Astrocyte (in vitro differentiated cells and primary cell): Measurements from ENCODE around the gene TMEM94. TPM values are rescaled to one million over a fixed set of nuclear protein-coding genes. Genes with fewer than 3 reads are reported as not detected.

Experiments
- DNase-seq: peaks from one replicate; pipeline ENCODE4 v3.0.0-alpha.2; 2010; ENCODE audit warnings: low read depth
- FAIRE-seq: peaks from 2 replicates; lab custom pipeline; 2011; peaks lifted over from hg19 to GRCh38; lab: Jason Lieb, UNC
- H2AFZ ChIP-seq: 2 replicates; pipeline ENCODE4 v1.6.0; 2012; ENCODE audit warnings: low read depth, low read length, inconsistent platforms
- H3K27ac ChIP-seq: 2 replicates; pipeline ENCODE4 v1.5.1; 2011; ENCODE audit warnings: low read depth, low read length, inconsistent platforms
- H3K27me3 ChIP-seq: 2 replicates; pipeline ENCODE4 v1.6.0; 2011; ENCODE audit warnings: low read length, inconsistent platforms; ENCODE audit not compliant: insufficient read depth
- H3K36me3 ChIP-seq: 2 replicates; pipeline ENCODE4 v1.5.1; 2011; ENCODE audit warnings: low read length, inconsistent platforms; ENCODE audit not compliant: insufficient read depth
- H3K4me1 ChIP-seq: 2 replicates; pipeline ENCODE4 v1.5.1; 2011; ENCODE audit warnings: low read length, inconsistent platforms; ENCODE audit not compliant: insufficient read depth
- H3K4me2 ChIP-seq: 2 replicates; pipeline ENCODE4 v1.6.0; 2012; ENCODE audit warnings: low read length, inconsistent platforms
- H3K4me3 ChIP-seq: 2 replicates; pipeline ENCODE4 v1.5.1; 2011; ENCODE audit warnings: low read depth, mild to moderate bottlenecking, low read length, inconsistent platforms; ENCODE audit not compliant: insufficient read depth
- H3K79me2 ChIP-seq: 2 replicates; pipeline ENCODE4 v1.6.0; 2012; ENCODE audit warnings: mild to moderate bottlenecking, low read length, inconsistent platforms; ENCODE audit not compliant: insufficient read depth
- H3K9ac ChIP-seq: 2 replicates; pipeline ENCODE4 v1.6.0; 2012; ENCODE audit warnings: mild to moderate bottlenecking, low read length, inconsistent platforms
- H3K9me3 ChIP-seq: 2 replicates; pipeline ENCODE4 v1.5.1; 2012; ENCODE audit warnings: low read depth, mild to moderate bottlenecking, low read length, inconsistent platforms; ENCODE audit not compliant: insufficient read depth
- H4K20me1 ChIP-seq: 2 replicates; pipeline ENCODE4 v1.6.0; 2012; ENCODE audit warnings: low read length, inconsistent platforms; ENCODE audit not compliant: insufficient read depth
- H3K27ac Mint-ChIP-seq: one replicate; pipeline ENCODE4 v1.8.0; 2021; ENCODE audit warnings: mild to moderate bottlenecking, mixed read lengths; ENCODE audit not compliant: unreplicated experiment
- H3K27me3 Mint-ChIP-seq: one replicate; pipeline ENCODE4 v1.8.0; 2021; ENCODE audit warnings: low read depth, mixed read lengths; ENCODE audit not compliant: unreplicated experiment
- H3K36me3 Mint-ChIP-seq: one replicate; pipeline ENCODE4 v1.8.0; 2021; ENCODE audit warnings: low read depth, mixed read lengths; ENCODE audit not compliant: unreplicated experiment
- H3K4me1 Mint-ChIP-seq: one replicate; pipeline ENCODE4 v1.8.0; 2021; ENCODE audit warnings: low read depth, mixed read lengths; ENCODE audit not compliant: unreplicated experiment
- H3K4me3 Mint-ChIP-seq: one replicate; pipeline ENCODE4 v1.8.0; 2021; ENCODE audit warnings: mild to moderate bottlenecking, moderate library complexity, mixed read lengths; ENCODE audit not compliant: unreplicated experiment
- H3K9me3 Mint-ChIP-seq: one replicate; pipeline ENCODE4 v1.8.0; 2021; ENCODE audit warnings: mild to moderate bottlenecking, mixed read lengths; ENCODE audit not compliant: unreplicated experiment
- CTCF ChIP-seq: IDR thresholded peaks from 2 replicates; pipeline ENCODE4 v1.5.1; 2011; ENCODE audit warnings: low read depth, mild to moderate bottlenecking, inconsistent platforms, low read length, moderate library complexity; ENCODE audit not compliant: insufficient read depth
- EZH2 ChIP-seq: IDR thresholded peaks from 2 replicates; pipeline ENCODE4 v1.6.1; 2012; ENCODE audit warnings: mild to moderate bottlenecking, low read length, inconsistent platforms; ENCODE audit not compliant: insufficient read depth
- total RNA-seq: library from RNA; stranded (reverse); gene quantifications from 2 replicates; pipeline ENCODE4 v1.2.1, GENCODE V29; 2021

The TMEM94 gene
- total RNA-seq, 1 donor from 2014 or later = 52.4 TPM

- Histone ChIP-seq H3K36me3 (no peaks in the 10 kb centered on the region), H3K79me2 (no peaks in the 10 kb centered on the region), H3K4me2 (no peak overlapping the region), H2AFZ (no peak overlapping the region), H3K27me3 (peaks cover 3% of the 10 kb centered on the region), H3K27ac (no peak overlapping the region), H3K9me3 (no peaks in the 10 kb centered on the region), H3K4me3 (no peak overlapping the region), H3K4me1 (no peaks in the 10 kb centered on the region), H4K20me1 (no peaks in the 10 kb centered on the region), H3K9ac (no peak overlapping the region)
- Mint-ChIP-seq H3K4me3 (no peak overlapping the region), H3K36me3 (no peaks in the 10 kb centered on the region), H3K27me3 (peaks cover 11% of the 10 kb centered on the region), H3K27ac (no peak overlapping the region), H3K9me3 (no peaks in the 10 kb centered on the region), H3K4me1 (no peaks in the 10 kb centered on the region)
- no peak for FAIRE-seq
- TF ChIP-seq EZH2 (no peak), CTCF (no peak)
- DNase-seq = no peak
Measured at GRCh38 chr17:75417054-75417580, 39.3 kb upstream of the TMEM94 start.

- no peak for TF ChIP-seq CTCF
- TF ChIP-seq EZH2 = no peak
- H2AFZ ChIP-seq = no peak overlapping the region
- Mint-ChIP-seq H3K4me3 (no peak overlapping the region), H3K27ac (no peak overlapping the region), H3K4me1 (no peaks in the 10 kb centered on the region), H3K27me3 (peaks cover 9% of the 10 kb centered on the region), H3K9me3 (no peaks in the 10 kb centered on the region), H3K36me3 (no peaks in the 10 kb centered on the region)
- no peak overlapping the region for H3K4me2 ChIP-seq
- DNase-seq = no peak
- no peak overlapping the region for H3K9ac ChIP-seq
- H4K20me1 ChIP-seq = no peaks in the 10 kb centered on the region
- no peak overlapping the region for H3K27ac ChIP-seq
- H3K4me1 ChIP-seq = no peaks in the 10 kb centered on the region
- H3K4me3 ChIP-seq = no peak overlapping the region
- no peaks in the 10 kb centered on the region for H3K36me3 ChIP-seq
- peaks cover 3% of the 10 kb centered on the region for H3K27me3 ChIP-seq
- H3K9me3 ChIP-seq = no peaks in the 10 kb centered on the region
- no peak for FAIRE-seq
- no peaks in the 10 kb centered on the region for H3K79me2 ChIP-seq
Measured at GRCh38 chr17:75418531-75418930, 37.9 kb upstream of the TMEM94 start.
